Endodermal cell (in vitro differentiated cells): ENCODE measurements around the gene HPSE2. TPM values are rescaled to one million over a fixed set of nuclear protein-coding genes. Genes with fewer than 3 reads are reported as not detected.

Experiments
- DNase-seq: peaks from one replicate; pipeline ENCODE4 v3.0.0-alpha.2; 2017
- H3K27ac ChIP-seq: 2 replicates; pipeline ENCODE4 v1.5.1; 2013; ENCODE audit warnings: mild to moderate bottlenecking, low read depth, low read length, moderate library complexity
- H3K27me3 ChIP-seq: 2 replicates; pipeline ENCODE4 v1.6.1; 2013; ENCODE audit warnings: mild to moderate bottlenecking, low read length, moderate library complexity; ENCODE audit not compliant: insufficient read depth, control insufficient read depth, poor library complexity, severe bottlenecking
- H3K36me3 ChIP-seq: 2 replicates; pipeline ENCODE4 v1.7.0; 2013; ENCODE audit warnings: mild to moderate bottlenecking, low read length, moderate library complexity; ENCODE audit not compliant: control insufficient read depth, insufficient read depth
- H3K4me1 ChIP-seq: one replicate; pipeline ENCODE4 v1.7.0; 2013; ENCODE audit warnings: low read length; ENCODE audit not compliant: control insufficient read depth, insufficient read depth
- H3K4me3 ChIP-seq: 2 replicates; pipeline ENCODE4 v1.5.1; 2013; ENCODE audit warnings: mild to moderate bottlenecking, low read length, moderate library complexity
- H3K9ac ChIP-seq: 2 replicates; pipeline ENCODE4 v1.6.1; 2013; ENCODE audit warnings: mild to moderate bottlenecking, low read length, moderate library complexity; ENCODE audit not compliant: poor library complexity, severe bottlenecking; ENCODE audit errors: extremely low read depth
- H3K9me3 ChIP-seq: 2 replicates; pipeline ENCODE4 v1.6.1; 2013; ENCODE audit warnings: mild to moderate bottlenecking, low read length, moderate library complexity; ENCODE audit not compliant: control insufficient read depth
- H3K27ac Mint-ChIP-seq: 2 replicates; pipeline ENCODE4 v1.8.0; 2020; ENCODE audit warnings: mixed read lengths
- H3K27me3 Mint-ChIP-seq: 2 replicates; pipeline ENCODE4 v1.8.0; 2021; ENCODE audit warnings: mild to moderate bottlenecking, mixed read lengths; ENCODE audit not compliant: insufficient read depth
- H3K36me3 Mint-ChIP-seq: 2 replicates; pipeline ENCODE4 v1.8.0; 2020; ENCODE audit warnings: low read depth, mixed read lengths
- H3K4me1 Mint-ChIP-seq: 2 replicates; pipeline ENCODE4 v1.8.0; 2020; ENCODE audit warnings: mixed read lengths
- H3K4me3 Mint-ChIP-seq: 2 replicates; pipeline ENCODE4 v1.8.0; 2020; ENCODE audit warnings: mild to moderate bottlenecking, moderate library complexity, mixed read lengths
- H3K9me3 Mint-ChIP-seq: 2 replicates; pipeline ENCODE4 v1.8.0; 2020; ENCODE audit warnings: mild to moderate bottlenecking, mixed read lengths
- whole genome bisulfite sequencing, 2 experiments: methylation state at CpG; one replicate each; pipeline versions ENCODE4 v1.1.5 to v1.1.7; 2013; ENCODE audit warnings: missing lambda C conversion rate in 2 of 2, mixed read lengths in 1 of 2; ENCODE audit not compliant: insufficient coverage in 1 of 2, insufficient read length in 1 of 2; 5-methylcytosine and 5-hydroxymethylcytosine counted together
- total RNA-seq, 2 donors: library from RNA; stranded (reverse); fragmentation: NEBNext Ultra II Directional in 1 of 2; extraction: Animal tissue kit (Norgen Biotek cat#: 25700) in 1 of 2; gene quantifications; 2 replicates in 1 of 2; 3 replicates in 1 of 2; pipeline ENCODE4 v1.2.1, GENCODE V29; 2021
- TF ChIP-seq, protein P1 (sequence below): fragments of 200-600 bp; sonication (generic); conservative IDR thresholded peaks from 2 replicates; pipeline ENCODE4 v1.5.0; 2021; ENCODE audit warnings: antibody characterized with exemption, mild to moderate bottlenecking

The HPSE2 gene
- total RNA-seq, 2 donors from 2014 or later = 0.07 to 0.11 TPM

DNA sequence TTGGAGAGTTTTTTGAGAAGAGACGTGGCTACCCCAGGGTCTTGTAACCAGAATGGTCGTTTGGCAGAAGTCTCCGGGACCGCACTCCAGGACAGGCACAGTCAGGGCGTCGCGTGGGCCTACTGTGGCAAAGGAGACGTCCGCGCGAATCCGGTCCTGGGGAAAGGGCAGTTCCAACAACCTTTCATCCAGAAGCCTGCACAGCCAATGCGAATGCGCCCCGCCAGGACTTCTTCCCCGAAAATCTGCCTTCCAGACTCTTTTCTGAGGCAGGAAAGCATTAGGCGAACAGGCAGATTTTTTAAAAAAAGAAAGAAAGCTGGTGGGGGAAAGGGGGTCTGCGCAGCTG lies 2.0 kb downstream of the HPSE2 start:
- Mint-ChIP-seq H3K4me3 (peak overlapping the region; percentile 62), H3K27ac (no peak overlapping the region), H3K9me3 (no peaks in the 10 kb centered on the region), H3K27me3 (peaks cover 99% of the 10 kb centered on the region), H3K36me3 (no peaks in the 10 kb centered on the region), H3K4me1 (peaks cover 42% of the 10 kb centered on the region)
- no peak for DNase-seq
- H3K4me3 ChIP-seq = peak overlapping the region; percentile 83
- no peak overlapping the region for H3K9ac ChIP-seq
- H3K4me1 ChIP-seq = peaks cover 5% of the 10 kb centered on the region
- H3K9me3 ChIP-seq = no peaks in the 10 kb centered on the region
- H3K36me3 ChIP-seq = no peaks in the 10 kb centered on the region
- peaks cover 100% of the 10 kb centered on the region for H3K27me3 ChIP-seq
- WGBS, 2 experiments = 3 to 7% methylated on average over 14 to 18 of the region's 18 CpGs
- H3K27ac ChIP-seq = no peak overlapping the region
- TF ChIP-seq, protein P1, sequence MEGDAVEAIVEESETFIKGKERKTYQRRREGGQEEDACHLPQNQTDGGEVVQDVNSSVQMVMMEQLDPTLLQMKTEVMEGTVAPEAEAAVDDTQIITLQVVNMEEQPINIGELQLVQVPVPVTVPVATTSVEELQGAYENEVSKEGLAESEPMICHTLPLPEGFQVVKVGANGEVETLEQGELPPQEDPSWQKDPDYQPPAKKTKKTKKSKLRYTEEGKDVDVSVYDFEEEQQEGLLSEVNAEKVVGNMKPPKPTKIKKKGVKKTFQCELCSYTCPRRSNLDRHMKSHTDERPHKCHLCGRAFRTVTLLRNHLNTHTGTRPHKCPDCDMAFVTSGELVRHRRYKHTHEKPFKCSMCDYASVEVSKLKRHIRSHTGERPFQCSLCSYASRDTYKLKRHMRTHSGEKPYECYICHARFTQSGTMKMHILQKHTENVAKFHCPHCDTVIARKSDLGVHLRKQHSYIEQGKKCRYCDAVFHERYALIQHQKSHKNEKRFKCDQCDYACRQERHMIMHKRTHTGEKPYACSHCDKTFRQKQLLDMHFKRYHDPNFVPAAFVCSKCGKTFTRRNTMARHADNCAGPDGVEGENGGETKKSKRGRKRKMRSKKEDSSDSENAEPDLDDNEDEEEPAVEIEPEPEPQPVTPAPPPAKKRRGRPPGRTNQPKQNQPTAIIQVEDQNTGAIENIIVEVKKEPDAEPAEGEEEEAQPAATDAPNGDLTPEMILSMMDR = no peak

DNA sequence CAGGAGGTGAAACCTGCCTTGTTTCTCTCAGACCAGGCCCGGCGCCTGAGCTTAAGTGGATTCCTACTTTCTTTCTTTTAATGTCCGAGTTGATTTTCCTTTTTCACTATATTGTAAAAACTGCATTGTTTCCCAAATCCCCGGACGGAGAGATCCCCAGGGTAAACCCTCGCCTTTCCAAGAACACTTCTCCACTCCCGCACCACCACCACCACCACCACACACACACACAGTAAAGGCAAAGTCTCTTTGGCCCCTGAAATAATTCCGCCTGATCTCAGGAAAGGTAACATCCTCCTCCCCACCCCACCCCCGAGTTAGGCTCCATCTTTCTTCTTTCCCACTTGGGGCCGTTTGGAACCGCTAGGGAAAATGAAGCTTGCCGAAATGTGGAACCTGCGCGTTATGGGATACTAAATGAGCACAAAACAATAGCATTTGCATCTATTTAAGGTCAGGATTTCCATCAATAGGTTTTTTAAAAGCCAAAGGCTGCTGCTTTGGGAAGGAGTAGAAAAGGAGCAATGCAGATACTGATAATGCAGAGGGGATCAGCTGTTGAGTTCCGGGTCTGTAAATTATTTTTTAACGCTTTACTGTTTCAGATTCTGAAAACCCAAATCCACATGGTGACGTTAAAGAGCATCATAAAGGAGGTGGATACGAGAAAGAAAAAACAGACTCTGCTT lies 2.5 kb downstream of the HPSE2 start:
- TF ChIP-seq, protein P1 = no peak
- Histone ChIP-seq H3K36me3 (no peaks in the 10 kb centered on the region), H3K27me3 (peaks cover 100% of the 10 kb centered on the region), H3K9ac (no peak overlapping the region), H3K27ac (no peak overlapping the region), H3K4me1 (peaks cover 5% of the 10 kb centered on the region), H3K9me3 (no peaks in the 10 kb centered on the region), H3K4me3 (peak overlapping the region; percentile 83)
- no peak for DNase-seq
- Mint-ChIP-seq H3K27me3 (peaks cover 99% of the 10 kb centered on the region), H3K9me3 (no peaks in the 10 kb centered on the region), H3K27ac (no peak overlapping the region), H3K36me3 (no peaks in the 10 kb centered on the region), H3K4me3 (peak overlapping the region; percentile 62), H3K4me1 (peaks cover 42% of the 10 kb centered on the region)
- 3 to 4% methylated on average over 7 to 18 of the region's 18 CpGs for WGBS, 2 experiments

DNA sequence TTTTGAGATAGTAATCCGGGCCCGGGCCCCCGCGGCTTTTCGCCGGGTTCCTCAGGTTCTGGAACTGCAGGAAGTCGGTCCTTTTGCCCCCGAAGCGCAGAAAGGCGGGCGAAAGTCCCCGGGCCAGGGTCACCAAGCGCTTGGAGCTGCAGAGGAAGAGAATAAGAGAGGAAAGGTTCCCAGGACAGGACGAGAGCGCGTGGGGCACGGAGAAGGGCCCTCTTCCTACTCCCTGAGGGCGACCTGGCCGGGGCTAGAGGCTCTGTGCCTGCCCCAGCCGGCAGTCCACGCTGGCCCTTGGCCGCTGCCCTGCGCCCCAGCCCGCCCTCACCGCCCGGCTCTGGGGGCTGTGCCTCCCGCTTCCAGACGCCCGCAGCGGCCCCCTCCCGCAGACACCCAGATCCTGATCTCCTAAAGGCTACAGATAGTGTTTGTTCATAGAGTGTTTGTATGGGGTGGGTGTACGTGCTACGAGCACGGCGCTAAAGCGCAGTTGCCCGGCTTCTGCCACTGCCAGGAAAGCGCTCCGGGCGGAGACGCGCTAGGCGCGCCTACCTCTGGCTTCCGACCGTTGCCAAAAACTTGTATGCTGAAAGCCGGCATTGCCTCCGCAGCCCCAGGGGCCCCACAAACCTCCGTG lies 3.2 kb downstream of the HPSE2 start:
- Histone ChIP-seq H3K4me1 (peaks cover 5% of the 10 kb centered on the region), H3K36me3 (no peaks in the 10 kb centered on the region), H3K4me3 (peak overlapping the region; percentile 83), H3K27ac (no peak overlapping the region), H3K27me3 (peaks cover 97% of the 10 kb centered on the region), H3K9me3 (no peaks in the 10 kb centered on the region), H3K9ac (no peak overlapping the region)
- Mint-ChIP-seq H3K36me3 (no peaks in the 10 kb centered on the region), H3K27me3 (peaks cover 97% of the 10 kb centered on the region), H3K27ac (no peak overlapping the region), H3K4me3 (peak overlapping the region; percentile 62), H3K4me1 (peaks cover 42% of the 10 kb centered on the region), H3K9me3 (no peaks in the 10 kb centered on the region)
- DNase-seq = peak; percentile 84
- WGBS, 2 experiments = 0 to 8% methylated on average over 5 to 49 of the region's 49 CpGs
- TF ChIP-seq, protein P1 = no peak
